SK-N-SH (cell line): Measurements from ENCODE around the gene NLRP9. TPM values are rescaled to one million over a fixed set of nuclear protein-coding genes. Genes with fewer than 3 reads are reported as not detected.

ENCODE experiments used
- CTCF ChIA-PET: fragments of 300-600, 350-600 bp; formaldehyde crosslinking; extraction: SDS; loops from one replicate; lab custom pipeline; 2021; lab: Yijun Ruan, JAX
- POLR2A ChIA-PET: fragments of 350-600 bp; sonication (Branson Sonifier 250); formaldehyde crosslinking; extraction: SDS; loops from one replicate; lab custom pipeline; 2020; ENCODE audit warnings: antibody characterized with exemption, inconsistent platforms; lab: Yijun Ruan, JAX
- DNase-seq: peaks from one replicate; pipeline ENCODE4 v3.0.0; 2012
- H2AFZ ChIP-seq: fragments of 200-600 bp; sonication (generic); 2 replicates; pipeline ENCODE4 v1.8.1; 2016; ENCODE audit warnings: antibody characterized with exemption, mild to moderate bottlenecking, low read depth
- H3F3A ChIP-seq: fragments of 200-600 bp; sonication (generic); replicated peaks from 2 replicates; pipeline ENCODE3; 2016; ENCODE audit warnings: antibody characterized with exemption, mild to moderate bottlenecking; ENCODE audit not compliant: insufficient read depth
- H3K27ac ChIP-seq, 2 experiments: fragments of 200-500 bp in 1 of 2; fragments of 200-600 bp in 1 of 2; sonication (Bioruptor generic) in 1 of 2; sonication (generic), shearing (Covaris generic) in 1 of 2; 2 replicates each; pipeline versions ENCODE4 v1.5.1 to v1.6.1; 2014 to 2016; ENCODE audit warnings: low read depth in 2 of 2, inconsistent platforms in 1 of 2, low read length in 1 of 2, mild to moderate bottlenecking in 1 of 2, mixed read lengths in 1 of 2
- H3K27me3 ChIP-seq: fragments of 200-600 bp; sonication (generic), shearing (Covaris generic); 2 replicates; pipeline ENCODE4 v1.6.1; 2016; ENCODE audit warnings: mixed run types; ENCODE audit not compliant: insufficient read depth
- H3K36me3 ChIP-seq, 2 experiments: fragments of 200-500 bp in 1 of 2; fragments of 200-600 bp in 1 of 2; sonication (Bioruptor generic) in 1 of 2; sonication (generic) in 1 of 2; replicated peaks in 1 of 2; 2 replicates each; pipeline versions ENCODE3 to v1.5.1; 2014 to 2016; ENCODE audit warnings: low read length in 1 of 2, mild to moderate bottlenecking in 1 of 2; ENCODE audit not compliant: insufficient read depth in 2 of 2, control insufficient read depth in 1 of 2
- H3K4me1 ChIP-seq, 2 experiments: fragments of 200-500 bp in 1 of 2; fragments of 200-600 bp in 1 of 2; sonication (Bioruptor generic) in 1 of 2; sonication (generic), shearing (Covaris generic) in 1 of 2; 2 replicates each; pipeline versions ENCODE4 v1.5.1 to v1.6.1; 2014 to 2016; ENCODE audit warnings: low read depth in 1 of 2, low read length in 1 of 2, mixed run types in 1 of 2; ENCODE audit not compliant: insufficient read depth in 2 of 2, control insufficient read depth in 1 of 2
- H3K4me2 ChIP-seq: fragments of 200-600 bp; sonication (generic), shearing (Covaris generic); 2 replicates; pipeline ENCODE4 v1.6.1; 2017; ENCODE audit warnings: mixed run types
- H3K4me3 ChIP-seq, 2 experiments: fragments of 200-500 bp in 1 of 2; fragments of 200-600 bp in 1 of 2; sonication (Bioruptor generic) in 1 of 2; sonication (generic), shearing (Covaris generic) in 1 of 2; 2 replicates each; pipeline versions ENCODE4 v1.5.1 to v1.8.1; 2014 to 2016; ENCODE audit warnings: low read depth in 2 of 2, inconsistent platforms in 1 of 2, low read length in 1 of 2, mild to moderate bottlenecking in 1 of 2, mixed read lengths in 1 of 2, moderate library complexity in 1 of 2
- H3K79me2 ChIP-seq: fragments of 200-600 bp; sonication (generic); 2 replicates; pipeline ENCODE4 v1.8.1; 2017; ENCODE audit warnings: mild to moderate bottlenecking; ENCODE audit not compliant: insufficient read depth
- H3K9ac ChIP-seq: fragments of 200-600 bp; sonication (generic); 2 replicates; pipeline ENCODE4 v1.6.1; 2017; ENCODE audit warnings: mixed run types
- H3K9me2 ChIP-seq: fragments of 200-600 bp; sonication (generic); 2 replicates; pipeline ENCODE4 v1.6.1; 2017; ENCODE audit warnings: mixed run types
- H3K9me3 ChIP-seq: fragments of 200-600 bp; sonication (generic); 2 replicates; pipeline ENCODE4 v1.6.1; 2017; ENCODE audit warnings: mixed run types, mild to moderate bottlenecking, moderate library complexity
- H4K20me1 ChIP-seq: fragments of 200-600 bp; sonication (generic); 2 replicates; pipeline ENCODE4 v1.6.1; 2017; ENCODE audit warnings: mild to moderate bottlenecking, mixed run types; ENCODE audit not compliant: insufficient read depth
- CHD2 ChIP-seq: fragments of 150-350 bp; IDR thresholded peaks from 2 replicates; pipeline ENCODE4 v1.6.1; 2018; ENCODE audit warnings: low read length; ENCODE audit not compliant: partially characterized antibody
- CTCF ChIP-seq: fragments of 200-600 bp; sonication (generic); IDR thresholded peaks from 2 replicates; pipeline ENCODE4 v1.6.1; 2017; ENCODE audit warnings: antibody characterized with exemption, mild to moderate bottlenecking, moderate library complexity
- ELF1 ChIP-seq: IDR thresholded peaks from 2 replicates; pipeline ENCODE4 v1.4.0; 2012
- EP300 ChIP-seq, 2 experiments: IDR thresholded peaks; 2 replicates each; pipeline versions ENCODE4 v1.4.0 to v1.6.1; 2012; ENCODE audit warnings: borderline replicate concordance in 1 of 2, low read depth in 1 of 2, low read length in 1 of 2
- GATA2 ChIP-seq: sonication (generic); formaldehyde crosslinking; IDR thresholded peaks from 2 replicates; pipeline ENCODE4 v1.5.0; 2020; ENCODE audit warnings: mild to moderate bottlenecking, missing genetic modification reagents
- NFIC ChIP-seq: IDR thresholded peaks from 2 replicates; pipeline ENCODE4 v1.4.0; 2012; ENCODE audit warnings: borderline replicate concordance
- NRF1 ChIP-seq: IDR thresholded peaks from 2 replicates; pipeline ENCODE4 v1.6.1; 2012; ENCODE audit warnings: low read depth, mild to moderate bottlenecking, low read length
- POLR2AphosphoS5 ChIP-seq: IDR thresholded peaks from 2 replicates; pipeline ENCODE4 v1.6.1; 2012; ENCODE audit warnings: low read depth, low read length
- RXRA ChIP-seq: IDR thresholded peaks from 2 replicates; pipeline ENCODE4 v1.4.0; 2012; ENCODE audit warnings: low read depth, mild to moderate bottlenecking, borderline replicate concordance
- SIN3A ChIP-seq: IDR thresholded peaks from 2 replicates; pipeline ENCODE4 v1.6.1; 2012; ENCODE audit warnings: low read depth, mild to moderate bottlenecking, low read length, moderate library complexity, borderline replicate concordance
- SMC3 ChIP-seq: IDR thresholded peaks from 2 replicates; pipeline ENCODE4 v1.6.1; 2012; ENCODE audit warnings: low read depth, low read length, improper control_type of control experiment
- TAF1 ChIP-seq: IDR thresholded peaks from 2 replicates; pipeline ENCODE4 v1.6.1; 2012; ENCODE audit warnings: low read depth, mild to moderate bottlenecking, low read length, moderate library complexity, borderline replicate concordance
- TEAD4 ChIP-seq: IDR thresholded peaks from 2 replicates; pipeline ENCODE4 v1.4.0; 2012; ENCODE audit warnings: mild to moderate bottlenecking, borderline replicate concordance; ENCODE audit not compliant: insufficient read depth
- USF2 ChIP-seq: fragments of 150-350 bp; IDR thresholded peaks from 2 replicates; pipeline ENCODE4 v1.6.1; 2017; ENCODE audit warnings: antibody characterized with exemption, low read length, low read depth, borderline replicate concordance
- ZBTB33 ChIP-seq: IDR thresholded peaks from 2 replicates; pipeline ENCODE4 v1.4.0; 2012; ENCODE audit warnings: low read depth, borderline replicate concordance
- WGBS: methylation state at CpG from one replicate; pipeline ENCODE4 v1.1.6; 2017; ENCODE audit warnings: low lambda C conversion rate; 5-methylcytosine and 5-hydroxymethylcytosine counted together
- polyA plus RNA-seq, 3 experiments: library from polyadenylated mRNA; depleted of rRNA; stranded (reverse); fragments of >200 nt; gene quantifications; 2 replicates each; pipeline ENCODE4 v1.2.3, GENCODE V29; 2012

The NLRP9 gene
- polyA plus RNA-seq, 1 of the 3 experiments (the other 2 are of a cell fraction), result not detected

GRCh38 chr19:55673889-55674288 is 64.3 kb downstream of the NLRP9 start (continued):
- TF ChIP-seq CTCF (no peak), CHD2 (no peak), RXRA (no peak), ZBTB33 (no peak), EP300 (IDR thresholded peaks at IDR 0.05; ENCODE audit: borderline replicate concordance in 1 of 2, low read depth in 1 of 2, low read length in 1 of 2) (no peak), USF2 (no peak)

GRCh38 chr19:55673465-55673864 is 64.7 kb downstream of the NLRP9 start:
- H3K27ac ChIP-seq, result peak overlapping the region in 1 of 2 experiments; percentile 33; a peak in 1 of 4 replicates
- H3K79me2 ChIP-seq, result peaks cover 86% of the 10 kb centered on the region
- ChIA-PET CTCF (interaction anchor here (0.8 to 2.1 kb wide), 3 partner anchors 10 to 20 kb away, joined by 5 to 9 read pairs (median 8); no protein-coding TSS in a partner anchor), POLR2A (no interaction called here)
- H3K4me1 ChIP-seq, result peaks cover 7 to 28% of the 10 kb centered on the region in 2 experiments; a peak in 3 of 4 replicates
- H3K9me3 ChIP-seq, result no peaks in the 10 kb centered on the region
- no peak overlapping the region for H3K9ac ChIP-seq
- H3F3A ChIP-seq, result peaks cover 38% of the 10 kb centered on the region
- DNase-seq, result no peak
- H3K4me3 ChIP-seq, result no peak overlapping the region
- H2AFZ ChIP-seq, result no peak overlapping the region
- TF ChIP-seq POLR2AphosphoS5 (no peak), ELF1 (no peak)
- no peaks in the 10 kb centered on the region for H3K9me2 ChIP-seq
- WGBS, result 86% methylated on average over 9 of the region's 9 CpGs
- H3K36me3 ChIP-seq, result peaks cover 16 to 45% of the 10 kb centered on the region in 2 experiments
- peaks cover 79% of the 10 kb centered on the region for H4K20me1 ChIP-seq
- H3K27me3 ChIP-seq, result no peaks in the 10 kb centered on the region
- H3K4me2 ChIP-seq, result no peak overlapping the region

GRCh38 chr19:55672418-55672817 is 65.8 kb downstream of the NLRP9 start:
- peaks cover 79% of the 10 kb centered on the region for H4K20me1 ChIP-seq
- POLR2A ChIA-PET, result no interaction called here

More at GRCh38 chr19:55672418-55672817, 65.8 kb downstream of the NLRP9 start:
- Histone ChIP-seq H3K27ac (peak overlapping the region in 1 of 2 experiments; percentile 33; a peak in 2 of 4 replicates), H3K79me2 (peaks cover 86% of the 10 kb centered on the region), H3K9me3 (no peaks in the 10 kb centered on the region), H2AFZ (no peak overlapping the region), H3K4me2 (no peak overlapping the region), H3K4me3 (no peak overlapping the region), H3K27me3 (no peaks in the 10 kb centered on the region), H3K9ac (no peak overlapping the region), H3K4me1 (peaks cover 7 to 23% of the 10 kb centered on the region in 2 experiments; a peak in 3 of 4 replicates), H3K36me3 (peaks cover 16 to 45% of the 10 kb centered on the region in 2 experiments), H3K9me2 (no peaks in the 10 kb centered on the region)
- DNase-seq, result no peak
- CTCF ChIA-PET, result interaction anchor here (0.6 to 2.4 kb wide), 6 partner anchors 9 to 39 kb away, joined by 3 to 34 read pairs (median 8); partner anchors contain the start of gene ZNF581
- 93% methylated on average over 5 of the region's 5 CpGs for WGBS
- TF ChIP-seq GATA2, result no peak
- TF ChIP-seq TEAD4, result no peak
- no peak for TF ChIP-seq ZBTB33
- TF ChIP-seq TAF1, result no peak
- TF ChIP-seq NFIC, result no peak
- no peak for TF ChIP-seq POLR2AphosphoS5
- no peak for TF ChIP-seq SIN3A
- TF ChIP-seq ELF1, result no peak
- TF ChIP-seq NRF1, result no peak
- TF ChIP-seq SMC3, result no peak
- TF ChIP-seq, all 33 proteins: peak for 0
- peaks cover 38% of the 10 kb centered on the region for H3F3A ChIP-seq
